DMS53 treated with DMSO at 0.1 percent for 48 hours (cell line): Measurements from ENCODE around the gene LINGO3.

Experiments used
- DNase-seq: peaks from one replicate; lab custom pipeline; 2025; ENCODE audit not compliant: unreplicated experiment; lab: John Stamatoyannopoulos, UW

Gene LINGO3

DNA sequence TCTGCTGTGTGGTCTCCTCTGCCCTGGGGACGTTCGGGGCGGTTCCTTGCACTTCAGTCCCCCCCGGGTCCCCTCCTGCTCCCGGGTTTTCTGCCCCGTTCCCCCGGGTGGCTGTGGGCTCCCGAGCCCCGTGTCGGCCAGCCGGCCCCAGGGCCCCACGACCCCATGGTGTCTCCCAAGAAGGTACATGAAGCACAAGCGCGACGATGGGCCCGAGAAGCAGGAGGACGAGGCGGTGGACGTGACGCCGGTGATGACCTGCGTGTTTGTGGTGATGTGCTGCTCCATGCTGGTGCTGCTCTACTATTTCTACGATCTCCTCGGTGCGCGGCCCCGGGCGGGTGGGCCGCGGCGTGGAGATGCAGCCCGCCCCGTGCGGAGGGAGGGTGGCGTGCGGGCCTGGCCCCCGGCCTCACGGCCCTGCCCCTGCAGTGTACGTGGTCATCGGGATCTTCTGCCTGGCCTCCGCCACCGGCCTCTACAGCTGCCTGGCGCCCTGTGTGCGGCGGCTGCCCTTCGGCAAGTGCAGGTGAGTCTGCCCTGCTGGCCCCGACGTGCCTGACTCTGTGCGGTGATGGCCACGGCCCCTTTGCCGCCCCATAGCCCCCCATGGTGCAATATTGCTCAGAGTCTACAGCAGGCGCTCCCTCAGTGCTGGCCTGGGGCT is 31.8 kb upstream of the LINGO3 start:
- DNase-seq = no peak

DNA sequence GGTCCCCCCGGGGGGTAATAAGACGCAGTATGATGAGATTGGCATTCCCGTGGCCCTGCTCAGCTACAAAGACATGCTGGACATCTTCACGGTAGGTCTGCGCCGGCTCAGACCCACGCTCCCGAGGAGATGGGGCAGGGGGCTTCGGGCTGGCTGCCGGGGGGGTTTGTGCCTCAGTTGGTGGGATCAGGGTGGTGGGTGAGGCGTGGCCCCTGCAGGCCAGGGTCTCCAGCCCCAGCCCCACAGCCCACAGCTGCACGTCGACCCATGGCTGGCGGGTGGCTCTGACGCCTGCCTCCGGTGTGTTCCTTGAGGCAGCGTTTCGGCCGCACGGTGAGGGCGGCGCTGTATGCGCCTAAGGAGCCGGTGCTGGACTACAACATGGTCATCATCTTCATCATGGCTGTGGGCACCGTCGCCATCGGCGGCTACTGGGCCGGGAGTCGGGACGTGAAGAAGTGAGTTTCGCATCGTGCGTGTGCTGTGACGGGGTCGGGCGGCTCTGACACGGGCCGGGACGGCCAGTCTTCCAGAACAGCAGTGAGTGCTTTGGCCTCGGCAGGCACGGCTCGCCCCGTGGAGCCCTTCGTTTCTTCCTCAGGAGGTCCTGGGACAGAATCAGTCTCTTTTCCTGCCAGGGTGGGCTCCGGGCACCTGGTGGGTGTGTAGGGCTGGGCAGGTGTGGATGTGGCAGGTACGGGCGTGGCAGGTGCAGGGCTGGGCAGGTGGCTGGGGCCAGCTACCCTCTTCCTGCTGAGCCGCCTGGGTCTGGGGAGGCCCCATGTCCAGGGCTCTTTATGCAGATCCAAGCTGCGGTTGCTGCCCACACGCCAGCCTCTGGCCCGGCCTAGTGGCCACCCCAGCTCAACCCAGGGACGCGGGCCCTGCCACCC is 31.0 kb upstream of the LINGO3 start:
- no peak for DNase-seq

DNA sequence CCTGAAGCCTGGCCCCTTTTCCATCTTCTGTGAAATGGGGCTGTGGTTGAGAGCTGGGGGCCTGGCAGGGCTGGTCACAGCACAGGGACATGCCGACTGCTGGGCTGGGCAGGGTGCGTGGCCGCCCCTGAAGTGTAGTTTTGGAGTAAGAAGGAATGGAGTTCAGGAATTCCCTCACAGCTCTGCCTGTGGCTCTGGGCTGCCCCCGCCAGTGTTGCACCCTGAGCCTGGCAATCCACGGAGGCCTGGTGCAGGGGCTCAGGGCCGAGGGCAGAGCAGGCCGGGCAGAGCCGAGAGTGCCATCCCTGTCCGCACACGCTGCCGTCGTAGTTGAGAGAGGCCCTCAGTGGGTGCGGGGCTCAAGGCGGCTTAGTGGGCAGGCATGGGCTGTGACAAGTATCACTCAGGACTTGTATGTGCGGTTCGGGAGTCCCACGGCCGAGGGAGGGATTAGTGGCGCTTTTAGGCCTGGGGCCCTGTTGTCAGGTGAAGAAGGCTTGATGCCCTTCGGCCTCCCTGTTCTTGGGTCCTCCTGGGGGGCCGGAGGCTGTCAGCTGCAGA is 30.2 kb upstream of the LINGO3 start:
- no peak for DNase-seq

DNA sequence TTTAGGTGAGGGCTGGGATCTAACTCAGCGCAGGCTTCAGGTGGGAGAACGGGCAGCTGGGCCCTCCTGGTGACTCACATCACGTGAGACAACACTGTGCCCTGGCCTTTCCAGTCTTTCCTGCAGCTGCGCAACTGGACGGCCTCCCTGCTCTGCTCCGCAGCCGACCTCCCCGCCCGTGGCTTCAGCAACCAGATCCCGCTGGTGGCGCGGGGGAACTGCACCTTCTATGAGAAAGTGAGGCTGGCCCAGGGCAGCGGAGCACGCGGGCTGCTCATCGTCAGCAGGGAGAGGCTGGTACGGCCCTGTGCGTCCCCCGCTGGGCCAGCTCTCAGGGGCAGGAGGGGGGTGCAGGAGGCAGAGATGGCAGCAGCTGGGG is 29.4 kb upstream of the LINGO3 start:
- peak; percentile 34 for DNase-seq

DNA sequence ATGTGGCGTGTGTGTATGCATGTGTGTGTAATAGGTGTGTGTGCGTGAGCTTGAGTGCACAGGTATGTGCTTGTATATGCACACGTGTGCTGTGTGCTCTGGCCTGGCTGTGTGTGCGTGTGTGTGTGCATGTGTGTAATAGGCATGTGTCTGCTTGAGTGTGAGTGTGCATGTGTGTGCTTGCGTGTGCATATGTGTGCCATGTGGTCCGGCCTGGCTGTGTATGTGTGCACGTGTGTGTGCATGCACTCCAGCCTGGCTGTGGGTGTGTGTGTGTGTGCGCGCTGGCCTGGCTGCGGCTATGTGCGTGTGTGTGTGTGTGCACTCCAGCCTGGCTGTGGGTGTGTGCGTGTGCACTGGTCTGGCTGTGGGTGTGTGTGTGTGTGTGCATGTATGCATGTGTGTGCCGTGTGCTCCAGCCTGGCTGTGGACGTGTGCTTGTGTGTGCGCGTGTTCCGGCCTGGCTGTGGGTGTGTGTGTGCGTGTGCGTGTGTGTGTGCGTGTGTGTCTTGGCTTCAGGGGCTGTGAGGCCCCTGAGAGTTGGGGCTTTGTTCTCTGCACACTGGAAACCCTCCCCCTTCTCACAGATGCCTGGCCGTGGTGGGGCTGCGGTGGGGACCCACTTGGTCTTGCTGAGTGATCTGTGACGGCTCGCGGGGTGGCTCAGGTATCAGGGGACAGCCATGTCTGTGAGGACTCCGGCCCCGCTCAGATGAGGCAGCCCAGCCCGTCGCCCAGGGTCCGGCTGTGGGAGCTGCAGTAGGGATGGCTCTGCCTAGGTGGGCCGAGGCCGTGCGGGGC is 28.8 kb upstream of the LINGO3 start:
- no peak for DNase-seq

DNA sequence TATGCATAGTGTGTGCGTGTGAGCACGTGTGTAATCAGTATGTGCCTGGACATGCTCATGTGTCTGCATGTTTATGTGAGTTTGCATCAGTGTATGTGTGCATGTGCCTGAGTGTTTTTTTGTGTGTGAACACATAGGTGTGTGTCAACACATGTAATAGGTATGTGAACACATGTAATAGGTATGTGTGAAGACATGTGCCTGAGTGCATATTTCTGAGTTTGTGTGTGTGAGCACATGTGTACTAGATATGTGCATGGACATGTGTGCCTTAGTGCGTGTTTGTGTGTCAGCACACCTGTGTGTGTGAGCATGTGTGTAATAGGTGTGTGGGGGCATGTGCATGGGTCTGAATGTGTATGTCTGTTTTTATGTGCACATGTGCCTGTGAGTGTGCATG is 27.9 kb upstream of the LINGO3 start:
- no peak for DNase-seq

DNA sequence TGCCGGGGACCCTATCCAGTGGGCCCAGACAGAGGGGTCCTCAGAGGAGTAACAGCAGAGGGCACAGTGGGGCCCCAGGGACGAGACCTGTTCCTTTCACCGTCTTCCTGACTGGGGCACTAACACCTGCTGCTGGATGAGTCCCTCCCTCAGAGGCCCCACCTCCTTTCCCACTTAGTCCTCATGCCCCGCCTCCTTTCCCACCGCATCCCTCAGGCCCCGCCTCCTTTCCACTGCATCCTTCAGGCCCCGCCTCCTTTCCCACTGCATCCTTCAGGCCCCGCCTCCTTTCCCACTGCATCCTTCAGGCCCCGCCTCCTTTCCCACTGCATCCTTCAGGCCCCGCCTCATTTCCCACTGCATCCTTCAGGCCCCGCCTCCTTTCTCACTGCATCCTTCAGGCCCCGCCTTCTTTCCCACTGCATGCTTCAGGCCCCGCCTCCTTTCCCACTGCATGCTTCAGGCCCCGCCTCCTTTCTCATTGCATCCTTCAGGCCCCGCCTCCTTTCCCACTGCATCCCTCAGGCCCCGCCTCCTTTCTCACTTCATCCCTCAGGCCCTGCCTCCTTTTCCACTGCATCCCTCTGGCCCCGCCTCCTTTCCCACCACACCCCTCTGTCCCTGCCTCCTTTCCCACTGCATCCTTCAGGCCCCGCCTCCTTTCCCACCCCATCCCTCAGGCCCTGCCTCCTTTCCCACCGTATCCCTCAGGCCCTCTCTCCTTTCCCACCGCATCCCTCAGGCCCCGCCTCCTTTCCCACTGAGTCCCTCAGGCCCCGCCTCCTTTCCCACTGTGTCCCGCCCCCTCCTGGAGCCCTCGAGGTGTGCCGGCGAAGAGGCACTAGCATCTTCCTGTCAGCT is 27.3 kb upstream of the LINGO3 start:
- no peak for DNase-seq

DNA sequence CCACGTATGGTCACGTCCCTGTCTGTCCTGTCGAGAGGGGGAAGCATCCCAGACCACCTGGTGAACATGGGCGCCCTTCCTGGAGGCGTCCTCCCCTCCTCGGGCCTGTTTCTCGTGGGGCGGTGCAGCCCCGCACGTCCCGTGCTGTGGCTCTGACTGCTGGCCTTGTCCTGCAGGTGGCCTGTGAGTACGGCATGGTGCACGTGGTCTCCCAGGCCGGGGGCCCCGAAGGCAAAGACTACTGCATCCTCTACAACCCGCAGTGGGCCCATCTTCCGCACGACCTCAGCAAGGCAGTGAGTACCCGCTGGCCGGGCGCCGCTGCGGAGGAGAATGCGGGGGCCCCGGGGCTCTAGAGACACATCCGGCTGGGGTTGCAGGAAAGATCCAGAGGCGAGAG is 26.5 kb upstream of the LINGO3 start:
- DNase-seq = no peak

DNA sequence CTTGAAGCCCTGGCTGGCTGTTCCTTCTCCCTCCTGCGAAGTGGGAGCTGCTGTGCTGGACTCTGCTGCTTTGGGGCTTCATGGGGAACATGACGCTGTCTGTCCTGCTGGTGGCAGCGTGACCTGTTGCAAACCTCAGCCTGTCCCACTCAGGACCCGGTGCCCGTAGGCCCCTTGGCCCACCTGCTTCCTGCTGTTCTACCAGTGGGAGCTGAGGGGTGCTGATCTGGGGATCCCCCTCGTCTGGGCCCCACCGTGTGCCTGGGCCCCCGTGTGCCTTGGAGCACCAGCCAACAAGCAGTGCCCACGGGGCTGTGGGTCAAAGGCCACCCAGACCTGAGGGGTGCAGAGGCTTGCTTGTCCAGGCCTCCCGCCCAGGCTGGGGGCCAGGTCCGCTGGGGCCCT is 25.9 kb upstream of the LINGO3 start:
- DNase-seq = no peak

DNA sequence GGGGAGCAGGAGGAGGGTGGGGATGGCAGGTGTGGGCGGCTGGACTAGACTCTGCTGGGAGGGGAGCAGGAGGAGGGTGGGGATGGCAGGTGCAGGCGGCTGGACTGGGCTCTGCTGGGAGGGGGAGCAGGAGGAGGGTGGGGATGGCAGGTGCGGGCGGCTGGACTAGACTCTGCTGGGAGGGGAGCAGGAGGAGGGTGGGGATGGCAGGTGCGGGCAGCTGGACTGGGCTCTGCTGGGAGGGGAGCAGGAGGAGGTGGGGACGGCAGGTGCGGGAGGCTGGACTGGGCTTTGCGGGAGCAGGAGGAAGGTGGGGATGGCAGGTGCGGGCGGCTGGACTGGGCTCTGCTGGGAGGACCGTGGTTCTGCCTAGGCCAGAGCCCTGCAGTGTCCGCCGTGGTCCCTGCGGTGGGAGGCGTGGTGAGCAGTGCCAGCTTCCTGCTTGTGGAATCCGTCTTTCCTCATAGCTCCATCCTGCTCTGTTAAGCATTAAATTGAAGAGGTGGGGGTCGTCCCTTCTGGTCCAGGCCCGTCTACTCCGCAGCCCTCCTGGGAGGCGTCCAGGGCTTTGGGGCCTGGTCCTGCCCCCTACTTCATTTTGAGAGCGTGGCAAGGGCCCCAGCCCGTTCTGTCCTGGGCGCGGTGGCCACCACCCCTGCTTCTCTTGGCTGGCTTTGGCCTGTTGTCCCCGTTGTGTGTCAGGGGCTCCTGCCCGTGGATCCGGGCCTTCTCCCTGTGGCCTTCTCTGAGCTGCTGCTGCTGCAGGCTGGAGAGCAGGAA is 25.3 kb upstream of the LINGO3 start:
- peak; percentile 71 for DNase-seq

DNA sequence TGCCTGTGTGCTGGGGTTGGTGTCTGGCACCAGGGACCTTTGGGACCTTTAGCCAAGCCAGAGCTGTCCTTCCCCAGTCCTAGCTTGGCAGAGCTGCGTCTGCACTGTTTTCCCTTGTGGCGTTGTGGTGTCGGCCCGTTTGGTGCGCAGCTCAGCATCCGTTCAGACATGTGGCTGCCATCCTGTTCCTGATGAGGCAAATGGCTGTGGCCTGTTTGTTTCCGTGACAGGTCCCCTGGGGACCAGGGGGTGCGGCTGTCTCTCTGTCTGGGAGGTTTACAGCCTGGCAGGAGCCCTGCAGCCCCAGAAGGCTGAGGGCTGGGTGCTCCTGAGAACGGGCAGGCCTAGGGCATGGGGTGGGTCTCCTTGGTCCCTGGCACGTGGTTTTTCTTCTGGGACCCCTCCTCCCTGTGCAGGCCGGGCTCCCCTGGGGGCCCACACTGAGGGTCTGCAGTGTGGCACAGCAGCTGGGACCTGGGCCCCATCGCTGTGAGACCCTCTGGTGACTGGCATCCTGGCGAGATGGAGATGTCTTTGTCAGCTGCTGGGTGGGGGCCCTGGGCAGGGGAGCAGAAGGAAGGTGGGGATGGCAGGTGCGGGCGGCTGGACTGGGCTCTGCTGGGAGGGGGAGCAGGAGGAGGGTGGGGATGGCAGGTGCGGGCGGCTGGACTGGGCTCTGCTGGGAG is 24.5 kb upstream of the LINGO3 start:
- peak; percentile 59 for DNase-seq

DNA sequence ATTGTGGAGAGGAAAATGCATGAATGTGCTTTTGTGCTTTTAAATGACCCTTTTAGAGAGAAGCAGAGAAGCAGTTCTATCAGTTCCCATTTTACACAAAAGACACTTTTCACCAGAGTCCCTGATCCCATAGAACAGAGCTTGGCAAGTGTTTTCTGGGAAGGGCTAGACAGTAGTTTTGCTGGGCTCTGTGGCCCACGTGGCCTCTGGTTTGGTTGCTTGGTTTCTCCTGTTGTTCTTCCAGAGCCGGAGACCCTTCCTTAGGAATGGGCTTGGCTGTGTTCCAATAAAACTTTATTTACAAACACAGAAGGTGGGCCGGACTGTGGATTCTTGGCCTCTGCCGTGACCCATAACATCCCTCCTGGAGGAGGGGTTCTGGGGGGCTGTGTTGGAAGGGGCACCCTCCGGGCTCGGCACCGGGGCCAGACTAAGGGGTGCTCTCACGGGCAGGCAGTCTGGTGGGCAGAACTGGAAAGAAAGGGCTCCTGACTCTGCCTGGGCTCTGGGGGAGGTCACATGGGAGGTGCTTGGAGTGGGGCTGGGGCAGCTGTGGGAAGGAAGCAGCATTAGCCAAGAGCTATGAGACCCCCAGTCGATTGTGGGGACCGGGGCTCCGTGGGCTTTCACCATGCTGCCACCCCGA is 23.8 kb upstream of the LINGO3 start:
- DNase-seq = no peak

DNA sequence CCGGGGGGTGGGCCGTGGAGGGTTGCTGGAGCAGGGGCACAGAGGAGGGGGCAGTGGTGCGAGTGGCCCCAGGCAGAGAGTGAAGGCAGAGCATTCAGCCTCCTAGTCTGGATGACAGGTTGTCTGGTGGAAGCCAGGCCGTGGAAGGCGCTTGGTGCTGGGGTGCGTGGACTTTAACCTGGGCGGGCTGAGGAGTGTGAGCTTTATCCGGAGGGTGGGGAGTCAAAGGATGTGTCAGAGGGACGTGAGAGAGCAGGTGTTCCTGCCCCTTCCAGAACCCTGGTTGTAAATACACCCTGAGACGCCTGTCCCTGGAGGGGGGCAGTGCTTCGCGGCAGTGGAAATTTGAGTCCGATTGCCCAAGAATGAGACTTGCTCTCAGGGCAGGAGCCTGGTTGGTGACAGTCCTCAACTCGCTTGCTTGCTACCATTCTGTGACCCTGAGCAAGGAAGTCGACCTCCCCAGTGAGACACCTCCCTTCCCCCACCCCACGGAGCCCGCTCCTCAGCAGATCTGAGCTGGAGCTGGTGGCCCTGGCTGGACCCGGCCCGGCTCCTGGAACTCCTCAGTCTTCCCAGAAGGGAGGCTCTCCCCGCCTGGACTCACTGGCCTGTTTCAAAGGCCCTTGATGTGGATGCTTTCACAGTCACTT is 22.8 kb upstream of the LINGO3 start:
- peak; percentile 78 for DNase-seq

DNA sequence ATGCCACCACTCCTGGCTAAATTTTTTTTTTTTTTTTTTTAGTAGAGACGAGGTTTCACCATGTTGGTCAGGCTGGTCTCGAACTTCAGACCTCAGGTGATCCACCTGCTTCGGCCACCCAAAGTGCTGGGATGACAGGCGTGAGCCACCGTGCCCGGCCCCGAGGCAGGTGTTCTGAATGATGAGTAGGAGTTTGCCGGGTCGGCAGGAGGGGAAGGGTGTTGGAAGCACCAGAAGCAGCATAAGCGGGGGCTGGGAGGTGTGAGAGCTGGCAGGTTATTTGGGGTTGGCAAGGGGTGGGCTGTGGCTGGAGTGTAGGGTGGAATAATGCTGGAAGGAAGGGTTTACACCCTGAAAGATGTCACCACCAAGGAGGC is 22.3 kb upstream of the LINGO3 start:
- no peak for DNase-seq

DNA sequence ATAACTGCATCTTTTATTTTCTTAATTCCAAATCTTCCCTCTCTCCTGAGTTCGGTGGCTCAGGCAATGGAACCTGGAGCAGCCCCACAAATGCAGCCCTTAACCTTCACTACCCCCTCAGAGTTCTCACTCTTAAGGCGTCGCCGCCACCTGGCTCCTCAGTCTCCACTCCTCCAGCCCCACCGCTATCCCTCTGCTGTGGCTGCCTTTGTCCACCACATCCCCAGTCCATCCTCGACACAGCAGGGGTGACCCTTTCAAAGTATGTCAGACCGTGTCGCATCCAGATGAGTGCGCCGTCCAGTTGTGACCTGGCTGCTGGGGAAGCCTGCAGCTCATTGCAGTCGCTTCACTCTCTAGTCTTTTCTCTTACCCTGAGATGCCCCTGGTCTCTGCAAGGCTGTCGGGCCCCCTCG is 21.6 kb upstream of the LINGO3 start:
- no peak for DNase-seq

DNA sequence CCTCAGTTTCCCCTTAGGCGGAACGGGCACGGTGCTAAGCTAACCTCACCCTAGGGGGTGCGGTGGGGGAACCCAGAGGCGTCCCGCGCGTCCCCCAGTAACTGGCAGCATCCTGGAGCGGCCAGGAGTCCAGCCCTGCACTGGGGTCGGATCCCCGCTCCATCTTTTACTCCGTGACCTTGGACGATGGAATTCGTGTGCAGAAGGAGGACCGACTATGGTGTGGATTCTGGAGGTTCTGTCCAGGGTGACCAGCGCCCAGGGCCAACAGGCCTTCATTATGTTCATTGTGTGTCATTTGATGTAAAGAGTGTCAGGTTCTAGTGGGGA is 21.2 kb upstream of the LINGO3 start:
- no peak for DNase-seq

DNA sequence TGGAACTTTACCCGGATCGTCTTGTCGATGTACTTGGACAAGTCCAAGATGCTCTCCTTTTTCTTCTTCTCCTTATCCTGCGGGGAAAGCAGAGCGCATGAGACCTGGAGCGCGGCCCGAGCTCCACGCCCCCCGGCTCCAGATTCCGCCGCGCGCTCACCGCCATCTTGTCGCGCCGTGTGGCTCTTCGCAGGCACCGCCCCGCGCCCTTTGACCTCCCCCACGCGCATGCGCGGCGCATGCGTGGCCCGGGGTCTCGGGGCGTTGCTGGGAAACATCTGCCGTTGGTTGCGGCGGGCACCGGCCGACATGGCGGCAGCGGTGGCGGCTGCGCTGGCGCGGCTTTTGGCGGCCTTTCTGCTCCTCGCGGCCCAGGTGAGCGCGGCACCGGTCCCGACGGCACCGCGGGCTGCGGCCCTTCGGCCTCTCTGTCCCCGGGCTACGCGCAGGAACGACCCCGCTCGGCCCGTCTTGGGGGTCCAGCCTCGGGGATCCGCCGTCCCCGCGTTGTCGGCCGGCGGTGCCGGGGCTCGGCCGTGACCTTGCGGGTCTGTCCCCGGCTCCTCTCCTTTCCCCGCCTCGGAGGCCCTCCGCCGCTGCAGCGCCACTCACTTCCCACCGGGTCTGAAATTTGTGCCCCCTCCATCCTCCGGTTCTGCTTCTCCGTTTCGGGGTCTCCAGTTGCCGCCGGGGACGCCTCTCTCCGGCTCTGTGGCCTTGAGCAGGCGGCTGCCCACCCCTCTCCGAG is 20.6 kb upstream of the LINGO3 start, which contains the start of the genes LSM7 and SPPL2B:
Gene LSM7 (minus strand): TSS at position 186 of the 748 bp plus-strand sequence. CDS start 20 bp downstream, at position 166.
Gene SPPL2B (plus strand): TSS at position 284 of the 748 bp plus-strand sequence. CDS start 26 bp downstream, at position 310.
- peak; percentile 67 for DNase-seq
